ENCODE results near the gene NEK6.

The NEK6 gene

DNA sequence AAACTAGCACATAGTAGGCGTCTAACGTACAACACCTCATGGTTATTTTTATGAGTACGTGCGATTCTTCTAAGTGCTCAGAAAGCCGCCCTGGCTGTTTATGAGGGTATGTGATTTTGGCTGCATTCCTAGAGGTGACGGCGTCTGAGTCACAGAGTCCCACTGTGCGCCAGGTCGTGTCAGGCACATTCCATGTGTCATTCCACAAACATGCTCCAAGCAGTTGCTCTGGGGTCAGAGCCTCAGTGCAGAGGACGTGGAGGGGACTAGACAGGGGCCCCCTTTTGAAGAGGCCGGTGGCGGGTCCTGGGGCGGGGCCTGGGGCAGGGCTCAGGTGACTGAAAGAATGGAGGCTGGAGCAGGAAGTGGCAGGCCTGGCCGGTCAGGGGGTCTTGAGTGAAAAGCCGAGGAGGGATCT is 51.9 kb downstream of the NEK6 start:
- H3K9ac ChIP-seq (ENCODE audit: low read length) = no peak overlapping the region
- no peaks in the 10 kb centered on the region for H3K9me3 ChIP-seq (ENCODE audit: control insufficient read depth, low read length)
- H3K27me3 ChIP-seq (ENCODE audit: control insufficient read depth, insufficient read depth, low read length) = no peaks in the 10 kb centered on the region
- H3K36me3 ChIP-seq (ENCODE audit: control insufficient read depth, insufficient read depth, low read length) = peaks cover 8% of the 10 kb centered on the region
- no peak overlapping the region for H3K4me3 ChIP-seq (ENCODE audit: low read length)
- no peaks in the 10 kb centered on the region for H3K4me1 ChIP-seq (ENCODE audit: control insufficient read depth, insufficient read depth, low read length)

DNA sequence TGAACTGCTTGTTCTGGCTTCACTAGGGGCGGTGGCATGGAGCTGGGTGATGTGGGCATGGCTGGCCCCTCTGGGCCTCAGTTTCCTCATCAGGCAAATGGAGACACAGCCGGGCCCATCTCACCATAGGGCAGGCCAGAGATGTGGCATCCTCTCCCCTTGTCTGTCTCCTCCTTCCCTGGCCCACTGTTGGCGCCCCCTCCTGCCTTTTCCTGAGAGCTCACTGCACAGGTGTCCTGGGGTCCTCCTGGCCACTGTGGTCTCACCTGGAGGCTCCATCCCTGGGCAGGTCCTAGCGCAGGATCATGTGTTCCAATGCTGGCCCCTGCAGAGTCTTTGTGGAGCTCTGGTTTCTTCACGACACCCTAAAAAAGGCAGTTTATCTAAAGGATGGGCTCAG is 53.5 kb downstream of the NEK6 start:
- H3K9ac ChIP-seq (ENCODE audit: low read length) = no peak overlapping the region
- no peaks in the 10 kb centered on the region for H3K4me1 ChIP-seq (ENCODE audit: control insufficient read depth, insufficient read depth, low read length)
- no peaks in the 10 kb centered on the region for H3K27me3 ChIP-seq (ENCODE audit: control insufficient read depth, insufficient read depth, low read length)
- H3K9me3 ChIP-seq (ENCODE audit: control insufficient read depth, low read length) = no peaks in the 10 kb centered on the region
- H3K36me3 ChIP-seq (ENCODE audit: control insufficient read depth, insufficient read depth, low read length) = peaks cover 11% of the 10 kb centered on the region
- H3K4me3 ChIP-seq (ENCODE audit: low read length) = no peak overlapping the region

DNA sequence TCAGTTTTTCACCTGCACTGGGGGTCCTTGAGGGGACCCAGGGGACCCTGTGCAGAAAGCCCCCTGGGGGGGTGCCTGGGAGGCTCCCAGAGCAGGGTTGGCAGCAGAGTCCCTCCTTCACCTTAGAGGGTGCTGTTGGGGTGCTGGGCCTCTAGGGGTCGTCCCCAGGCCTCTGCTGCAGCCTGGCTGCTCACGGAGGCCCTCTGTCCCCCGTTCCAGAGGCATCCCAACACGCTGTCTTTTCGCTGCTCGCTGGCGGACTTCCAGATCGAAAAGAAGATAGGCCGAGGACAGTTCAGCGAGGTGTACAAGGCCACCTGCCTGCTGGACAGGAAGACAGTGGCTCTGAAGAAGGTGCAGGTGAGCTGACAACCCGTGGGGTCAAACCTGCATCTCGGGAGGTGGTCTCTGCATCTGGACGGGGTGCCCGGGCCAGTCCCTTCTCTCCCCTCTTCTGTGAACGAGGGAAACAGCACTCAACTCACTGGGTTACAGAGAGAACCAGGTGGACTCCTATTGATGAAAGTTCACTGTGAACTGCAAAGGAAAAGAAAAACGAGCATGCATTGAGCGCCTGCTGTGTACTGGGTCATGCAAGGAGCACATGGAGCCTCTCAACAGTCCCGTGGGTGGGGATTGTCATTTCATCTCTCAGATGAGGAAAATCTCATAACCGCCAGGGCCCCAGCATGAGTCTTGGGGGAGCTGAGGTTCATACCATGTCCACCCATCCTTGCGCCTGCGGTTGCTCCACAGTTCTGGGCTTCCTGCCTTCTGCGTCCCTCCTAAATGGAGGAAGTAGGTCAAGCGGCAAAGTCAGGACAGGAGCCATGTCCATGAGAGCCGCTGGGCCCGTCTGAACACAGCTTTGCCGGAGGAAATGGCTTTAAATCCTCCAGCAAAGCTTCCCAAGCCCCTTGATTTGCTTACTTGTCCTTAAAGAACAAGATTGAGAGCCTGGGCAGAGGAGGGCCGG is 54.8 kb downstream of the NEK6 start:
- Histone ChIP-seq H3K9me3 (ENCODE audit: control insufficient read depth, low read length) (no peaks in the 10 kb centered on the region), H3K4me3 (ENCODE audit: low read length) (no peak overlapping the region), H3K4me1 (ENCODE audit: control insufficient read depth, insufficient read depth, low read length) (no peaks in the 10 kb centered on the region), H3K9ac (ENCODE audit: low read length) (no peak overlapping the region), H3K36me3 (ENCODE audit: control insufficient read depth, insufficient read depth, low read length) (peaks cover 12% of the 10 kb centered on the region), H3K27me3 (ENCODE audit: control insufficient read depth, insufficient read depth, low read length) (no peaks in the 10 kb centered on the region)

DNA sequence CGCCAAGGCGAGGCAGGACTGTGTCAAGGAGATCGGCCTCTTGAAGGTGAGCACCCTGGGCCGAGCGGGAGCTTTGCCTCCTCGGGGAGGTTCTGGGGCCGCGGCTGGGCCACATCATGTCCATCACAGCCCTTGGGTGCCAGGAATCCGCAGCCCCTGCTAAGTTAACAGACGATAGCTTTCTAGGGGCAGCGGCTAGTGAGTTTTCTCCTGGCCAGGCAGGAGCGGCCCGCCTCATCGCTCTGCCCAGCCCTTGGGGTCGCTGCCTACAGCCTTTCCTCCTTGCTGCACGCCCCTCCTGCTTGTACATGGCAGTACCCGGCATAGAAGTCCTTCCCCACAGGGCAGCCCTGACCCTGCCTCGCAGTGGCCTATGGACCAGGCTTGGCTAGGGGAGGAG is 56.2 kb downstream of the NEK6 start:
- Histone ChIP-seq H3K4me3 (ENCODE audit: low read length) (no peak overlapping the region), H3K9me3 (ENCODE audit: control insufficient read depth, low read length) (no peaks in the 10 kb centered on the region), H3K9ac (ENCODE audit: low read length) (no peak overlapping the region), H3K27me3 (ENCODE audit: control insufficient read depth, insufficient read depth, low read length) (no peaks in the 10 kb centered on the region), H3K36me3 (ENCODE audit: control insufficient read depth, insufficient read depth, low read length) (peaks cover 12% of the 10 kb centered on the region), H3K4me1 (ENCODE audit: control insufficient read depth, insufficient read depth, low read length) (no peaks in the 10 kb centered on the region)

DNA sequence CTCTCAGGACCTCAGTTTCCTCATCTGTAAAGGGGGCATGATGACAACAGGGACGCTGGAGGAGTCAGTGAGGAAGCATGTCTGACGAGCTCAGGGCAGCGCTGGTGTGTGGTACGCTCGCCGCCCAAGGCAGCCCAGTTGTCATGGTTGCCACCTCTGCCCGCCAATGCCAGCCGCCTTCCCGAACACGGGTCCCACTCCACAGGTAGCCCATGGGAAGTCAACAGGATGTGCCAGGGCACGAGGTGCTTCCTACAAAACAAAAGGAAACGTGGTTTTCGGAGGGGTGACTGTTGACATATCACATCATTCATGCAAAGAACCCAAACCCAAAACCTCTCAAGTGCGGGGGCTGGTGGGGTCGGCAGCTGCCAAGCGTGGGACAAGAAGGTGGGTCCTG is 58.1 kb downstream of the NEK6 start:
- Histone ChIP-seq H3K27me3 (ENCODE audit: control insufficient read depth, insufficient read depth, low read length) (no peaks in the 10 kb centered on the region), H3K36me3 (ENCODE audit: control insufficient read depth, insufficient read depth, low read length) (peaks cover 12% of the 10 kb centered on the region), H3K4me3 (ENCODE audit: low read length) (no peak overlapping the region), H3K9me3 (ENCODE audit: control insufficient read depth, low read length) (no peaks in the 10 kb centered on the region), H3K9ac (ENCODE audit: low read length) (no peak overlapping the region), H3K4me1 (ENCODE audit: control insufficient read depth, insufficient read depth, low read length) (peaks cover 7% of the 10 kb centered on the region)

DNA sequence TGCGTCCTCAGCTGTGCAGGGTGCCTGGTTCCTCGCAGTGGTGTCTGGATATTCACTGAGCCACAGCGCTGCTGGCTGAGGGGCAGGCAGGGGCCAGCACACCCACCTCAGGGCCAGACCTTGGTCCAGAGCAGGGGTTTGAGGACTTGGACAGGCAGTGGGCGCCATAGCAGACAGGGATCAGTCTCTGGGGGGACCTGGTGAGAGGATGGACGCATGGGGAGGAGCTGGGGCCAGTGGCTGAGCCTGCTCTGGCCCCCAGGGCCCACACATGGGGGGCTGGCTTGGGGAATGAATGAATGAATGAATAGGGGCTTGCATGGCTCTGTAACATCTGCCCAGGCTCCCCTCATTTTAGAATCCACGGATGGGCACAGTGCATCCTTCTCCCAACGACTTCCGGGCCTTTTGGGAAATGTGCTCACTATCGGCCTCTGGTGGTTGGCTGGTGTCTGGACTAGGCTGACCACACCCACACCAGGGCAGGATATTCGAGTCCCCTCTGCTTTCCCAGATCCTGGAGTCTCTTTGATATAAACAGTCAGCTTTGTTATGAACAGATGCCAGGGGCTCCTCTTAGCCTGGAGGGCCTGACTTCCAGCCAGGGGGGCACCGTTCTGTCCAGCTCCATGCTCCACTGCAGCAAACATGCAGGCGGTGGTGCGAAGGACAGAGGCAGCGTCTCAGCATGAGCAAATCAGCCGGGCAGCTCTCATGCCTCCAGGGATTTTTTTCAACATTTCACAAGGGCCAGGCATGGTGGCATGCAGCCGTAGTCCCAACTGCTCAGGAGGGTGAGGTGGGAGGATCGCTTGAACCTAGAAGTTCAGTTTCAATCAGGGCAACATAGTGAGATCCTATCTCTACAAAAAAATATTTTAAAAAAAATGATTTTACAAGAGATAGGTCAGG is 62.6 kb downstream of the NEK6 start:
- H3K27me3 ChIP-seq (ENCODE audit: control insufficient read depth, insufficient read depth, low read length) = no peaks in the 10 kb centered on the region
- no peaks in the 10 kb centered on the region for H3K9me3 ChIP-seq (ENCODE audit: control insufficient read depth, low read length)
- H3K9ac ChIP-seq (ENCODE audit: low read length) = no peak overlapping the region
- no peak overlapping the region for H3K4me3 ChIP-seq (ENCODE audit: low read length)
- peaks cover 15% of the 10 kb centered on the region for H3K36me3 ChIP-seq (ENCODE audit: control insufficient read depth, insufficient read depth, low read length)
- H3K4me1 ChIP-seq (ENCODE audit: control insufficient read depth, insufficient read depth, low read length) = peaks cover 7% of the 10 kb centered on the region

DNA sequence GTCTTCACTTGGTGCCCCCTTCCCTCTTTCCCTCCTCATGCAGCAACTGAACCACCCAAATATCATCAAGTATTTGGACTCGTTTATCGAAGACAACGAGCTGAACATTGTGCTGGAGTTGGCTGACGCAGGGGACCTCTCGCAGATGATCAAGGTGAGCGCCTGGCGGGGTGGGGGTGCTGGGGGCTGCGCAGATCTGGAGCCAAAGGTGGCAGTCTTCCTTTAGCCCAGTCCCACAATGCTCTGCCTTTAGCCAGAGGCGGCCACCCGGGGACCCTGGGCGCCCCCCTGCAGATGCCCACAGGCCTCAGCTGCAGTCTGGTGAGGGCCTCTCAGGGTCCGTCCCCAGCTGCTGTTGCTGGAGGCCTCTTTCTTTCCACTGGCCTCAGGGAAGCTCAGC is 63.7 kb downstream of the NEK6 start:
- Histone ChIP-seq H3K36me3 (ENCODE audit: control insufficient read depth, insufficient read depth, low read length) (peaks cover 10% of the 10 kb centered on the region), H3K27me3 (ENCODE audit: control insufficient read depth, insufficient read depth, low read length) (no peaks in the 10 kb centered on the region), H3K9ac (ENCODE audit: low read length) (no peak overlapping the region), H3K4me3 (ENCODE audit: low read length) (no peak overlapping the region), H3K4me1 (ENCODE audit: control insufficient read depth, insufficient read depth, low read length) (peaks cover 7% of the 10 kb centered on the region), H3K9me3 (ENCODE audit: control insufficient read depth, low read length) (no peaks in the 10 kb centered on the region)

DNA sequence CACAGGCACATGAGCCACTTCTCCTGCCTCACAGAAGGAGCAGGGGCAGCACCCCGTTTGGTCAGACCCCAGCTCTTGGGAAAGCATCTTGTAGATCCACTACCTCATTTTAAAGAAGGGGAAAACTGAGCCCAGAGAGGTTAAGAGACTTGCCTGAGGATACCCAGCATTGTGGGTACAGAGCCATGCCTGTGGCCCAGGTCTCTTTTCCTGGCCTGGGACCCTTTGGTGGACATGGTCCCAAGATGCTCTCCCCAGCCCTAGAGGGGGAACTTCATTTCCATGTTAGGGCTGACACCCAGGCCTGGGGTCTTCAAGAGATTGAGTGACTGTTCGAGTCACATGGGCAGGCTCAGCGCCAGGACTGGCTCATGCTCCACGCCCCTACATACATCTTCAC is 64.2 kb downstream of the NEK6 start:
- Histone ChIP-seq H3K4me1 (ENCODE audit: control insufficient read depth, insufficient read depth, low read length) (peaks cover 7% of the 10 kb centered on the region), H3K27me3 (ENCODE audit: control insufficient read depth, insufficient read depth, low read length) (no peaks in the 10 kb centered on the region), H3K9me3 (ENCODE audit: control insufficient read depth, low read length) (no peaks in the 10 kb centered on the region), H3K36me3 (ENCODE audit: control insufficient read depth, insufficient read depth, low read length) (peaks cover 9% of the 10 kb centered on the region), H3K9ac (ENCODE audit: low read length) (no peak overlapping the region), H3K4me3 (ENCODE audit: low read length) (no peak overlapping the region)

DNA sequence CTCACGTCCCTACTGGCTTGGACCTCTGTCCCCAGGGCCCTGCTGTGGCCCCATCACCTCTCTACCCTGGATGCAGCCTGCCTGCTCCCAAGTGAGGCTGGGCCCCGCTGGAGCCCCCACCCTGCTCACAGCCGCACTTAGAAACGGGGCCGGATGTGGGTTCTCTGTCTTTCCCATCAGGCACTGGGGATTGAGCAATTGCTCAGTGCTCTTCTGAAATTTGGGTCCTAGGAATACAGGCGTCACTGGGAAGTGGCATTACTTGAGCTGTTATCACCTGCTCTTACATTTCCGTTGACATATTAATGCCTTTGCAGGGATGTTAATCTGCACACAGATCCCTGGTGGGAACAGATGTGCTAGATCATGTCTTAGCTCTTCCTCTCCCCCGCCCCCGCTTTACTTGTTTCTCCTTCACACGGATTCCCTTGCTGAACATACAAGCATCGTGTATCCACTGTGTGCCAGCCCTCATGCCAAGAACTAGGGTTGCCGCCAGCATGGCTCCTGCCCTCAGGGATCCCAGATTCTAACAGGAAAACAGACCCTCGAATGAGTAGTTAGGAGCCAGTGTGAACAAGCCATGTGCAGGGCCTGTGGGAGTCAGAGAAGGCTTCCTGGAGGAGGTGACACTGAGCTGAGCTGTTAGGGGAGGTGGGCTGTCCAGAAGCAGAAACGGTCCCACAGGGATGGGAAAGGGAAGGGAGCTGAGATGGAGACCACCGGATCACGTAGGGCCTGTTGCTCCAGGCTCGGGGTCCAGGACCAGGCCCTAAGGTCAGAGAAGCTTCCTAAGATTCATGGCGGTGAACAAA is 65.1 kb downstream of the NEK6 start:
- H3K36me3 ChIP-seq (ENCODE audit: control insufficient read depth, insufficient read depth, low read length) = peaks cover 9% of the 10 kb centered on the region

DNA sequence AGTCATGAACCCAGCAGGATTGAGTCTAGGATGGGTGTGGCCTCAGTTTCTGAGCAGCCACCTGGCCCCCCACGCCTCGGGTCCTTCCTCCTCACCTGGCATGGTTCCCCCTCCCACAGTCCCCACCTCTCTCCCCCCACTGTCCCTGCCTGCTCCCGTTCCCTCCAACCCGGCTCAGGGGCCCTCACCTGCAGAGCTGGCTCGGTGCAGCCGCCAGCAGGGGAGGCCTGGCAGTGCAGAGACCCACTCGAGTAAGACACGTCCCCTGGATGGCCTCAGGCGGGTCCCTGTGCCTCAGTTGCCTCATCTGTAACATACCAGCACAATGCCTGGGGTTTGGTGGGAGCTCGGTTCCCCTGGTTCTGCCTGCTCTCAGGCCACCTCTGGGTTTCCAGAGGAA is 66.2 kb downstream of the NEK6 start:
- no peaks in the 10 kb centered on the region for H3K27me3 ChIP-seq (ENCODE audit: control insufficient read depth, insufficient read depth, low read length)
- H3K9ac ChIP-seq (ENCODE audit: low read length) = no peak overlapping the region
- H3K4me3 ChIP-seq (ENCODE audit: low read length) = no peak overlapping the region
- H3K4me1 ChIP-seq (ENCODE audit: control insufficient read depth, insufficient read depth, low read length) = peaks cover 7% of the 10 kb centered on the region
- peaks cover 9% of the 10 kb centered on the region for H3K36me3 ChIP-seq (ENCODE audit: control insufficient read depth, insufficient read depth, low read length)
- no peaks in the 10 kb centered on the region for H3K9me3 ChIP-seq (ENCODE audit: control insufficient read depth, low read length)

More for the DNA sequence above, 65.1 kb downstream of the NEK6 start:
- Histone ChIP-seq H3K27me3 (ENCODE audit: control insufficient read depth, insufficient read depth, low read length) (no peaks in the 10 kb centered on the region), H3K9ac (ENCODE audit: low read length) (no peak overlapping the region), H3K9me3 (ENCODE audit: control insufficient read depth, low read length) (no peaks in the 10 kb centered on the region), H3K4me3 (ENCODE audit: low read length) (no peak overlapping the region), H3K4me1 (ENCODE audit: control insufficient read depth, insufficient read depth, low read length) (peaks cover 7% of the 10 kb centered on the region)

DNA sequence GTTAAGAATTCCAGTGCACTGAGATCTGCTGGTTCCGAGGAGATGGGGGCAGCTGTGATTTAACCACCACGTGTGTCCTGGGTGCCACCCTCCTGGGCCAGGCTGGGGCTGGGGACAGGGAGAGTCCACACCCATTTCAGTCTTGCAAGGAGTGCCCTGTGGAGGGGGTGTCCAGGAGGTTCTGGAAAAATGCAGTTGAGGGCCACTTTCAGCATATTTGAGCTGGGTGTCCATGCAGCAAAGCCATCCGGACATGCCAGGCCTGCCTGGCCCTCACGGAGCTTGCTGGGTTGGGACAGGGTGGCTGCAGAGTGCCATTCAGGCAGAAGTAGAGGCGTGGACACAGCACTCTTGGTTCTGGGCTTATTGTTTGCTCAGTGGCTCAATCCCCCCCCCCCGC is 68.1 kb downstream of the NEK6 start:
- H3K27me3 ChIP-seq (ENCODE audit: control insufficient read depth, insufficient read depth, low read length) = no peaks in the 10 kb centered on the region
- peaks cover 21% of the 10 kb centered on the region for H3K36me3 ChIP-seq (ENCODE audit: control insufficient read depth, insufficient read depth, low read length)

More for the DNA sequence above, 68.1 kb downstream of the NEK6 start:
- no peaks in the 10 kb centered on the region for H3K4me1 ChIP-seq (ENCODE audit: control insufficient read depth, insufficient read depth, low read length)
- no peaks in the 10 kb centered on the region for H3K9me3 ChIP-seq (ENCODE audit: control insufficient read depth, low read length)
- no peak overlapping the region for H3K4me3 ChIP-seq (ENCODE audit: low read length)
- H3K9ac ChIP-seq (ENCODE audit: low read length) = no peak overlapping the region

Measured in mucosa of stomach (tissue), 1 donor.